Measurements from ENCODE around the gene ANTXR1. TPM values are rescaled to one million over a fixed set of nuclear protein-coding genes. Genes with fewer than 3 reads are reported as not detected.

The ANTXR1 gene
- total RNA-seq, 1 experiment from 2014 or later: 25.7 TPM

DNA sequence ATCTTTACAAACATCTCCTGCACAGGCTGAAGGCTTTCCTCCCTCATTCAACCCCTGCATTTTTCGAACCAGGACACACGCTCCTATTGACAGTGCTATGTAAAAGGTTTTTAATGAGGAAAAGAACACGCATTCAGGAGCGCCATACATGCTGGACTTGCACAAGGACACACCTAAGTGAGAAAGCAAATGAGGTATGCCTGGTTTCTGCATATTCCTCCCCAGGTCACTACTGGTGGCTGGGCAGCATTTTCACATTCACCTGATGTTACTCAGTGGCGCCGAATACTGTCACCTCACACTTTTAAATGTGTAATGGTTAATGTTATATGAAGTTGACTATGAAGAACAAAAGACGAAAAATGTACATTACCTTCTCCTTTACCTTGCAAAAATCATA is 150.6 kb downstream of the ANTXR1 start:
- CTCF ChIA-PET: no interaction called here
- H3K4me1 ChIP-seq (ENCODE audit: control insufficient read depth in 1 of 2, insufficient read depth in 2 of 2, low read length in 2 of 2): peaks cover 17 to 23% of the 10 kb centered on the region in 2 experiments
- H3K9me2 ChIP-seq (ENCODE audit: insufficient read depth): no peaks in the 10 kb centered on the region
- H2AFZ ChIP-seq (ENCODE audit: low read depth, low read length, poor library complexity, severe bottlenecking): no peak overlapping the region
- TF ChIP-seq ZFX (IDR thresholded peaks at IDR 0.05) (no peak), SRF (IDR thresholded peaks at IDR 0.05; ENCODE audit: low read depth) (no peak), SP1 (IDR thresholded peaks at IDR 0.05; ENCODE audit: low read depth) (no peak), EGR1 (IDR thresholded peaks at IDR 0.05; ENCODE audit: low read depth) (no peak), JUND (IDR thresholded peaks at IDR 0.05) (no peak), CEBPB (IDR thresholded peaks at IDR 0.05; ENCODE audit: low read depth) (no peak), FOSL1 (IDR thresholded peaks at IDR 0.05; ENCODE audit: low read depth) (no peak), TCF7L2 (IDR thresholded peaks at IDR 0.05; ENCODE audit: borderline replicate concordance, extremely low read depth, insufficient read depth, insufficient read length) (no peak), ZNF274 (IDR thresholded peaks at IDR 0.05; ENCODE audit: low read depth, low read length) (no peak), POLR2AphosphoS5 (IDR thresholded peaks at IDR 0.05; ENCODE audit: low read depth, low read length) (no peak), ELF1 (IDR thresholded peaks at IDR 0.05; ENCODE audit: borderline replicate concordance, low read depth) (no peak), SIN3A (IDR thresholded peaks at IDR 0.05; ENCODE audit: low read depth) (no peak), RAD21 (IDR thresholded peaks at IDR 0.05; ENCODE audit: low read depth) (no peak), POLR2A (IDR thresholded peaks at IDR 0.05; ENCODE audit: borderline replicate concordance, extremely low read depth, insufficient read depth, insufficient read length) (no peak)
- TF ChIP-seq, protein P1, sequence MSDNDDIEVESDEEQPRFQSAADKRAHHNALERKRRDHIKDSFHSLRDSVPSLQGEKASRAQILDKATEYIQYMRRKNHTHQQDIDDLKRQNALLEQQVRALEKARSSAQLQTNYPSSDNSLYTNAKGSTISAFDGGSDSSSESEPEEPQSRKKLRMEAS (IDR thresholded peaks at IDR 0.05): no peak
- TF ChIP-seq, protein P2, sequence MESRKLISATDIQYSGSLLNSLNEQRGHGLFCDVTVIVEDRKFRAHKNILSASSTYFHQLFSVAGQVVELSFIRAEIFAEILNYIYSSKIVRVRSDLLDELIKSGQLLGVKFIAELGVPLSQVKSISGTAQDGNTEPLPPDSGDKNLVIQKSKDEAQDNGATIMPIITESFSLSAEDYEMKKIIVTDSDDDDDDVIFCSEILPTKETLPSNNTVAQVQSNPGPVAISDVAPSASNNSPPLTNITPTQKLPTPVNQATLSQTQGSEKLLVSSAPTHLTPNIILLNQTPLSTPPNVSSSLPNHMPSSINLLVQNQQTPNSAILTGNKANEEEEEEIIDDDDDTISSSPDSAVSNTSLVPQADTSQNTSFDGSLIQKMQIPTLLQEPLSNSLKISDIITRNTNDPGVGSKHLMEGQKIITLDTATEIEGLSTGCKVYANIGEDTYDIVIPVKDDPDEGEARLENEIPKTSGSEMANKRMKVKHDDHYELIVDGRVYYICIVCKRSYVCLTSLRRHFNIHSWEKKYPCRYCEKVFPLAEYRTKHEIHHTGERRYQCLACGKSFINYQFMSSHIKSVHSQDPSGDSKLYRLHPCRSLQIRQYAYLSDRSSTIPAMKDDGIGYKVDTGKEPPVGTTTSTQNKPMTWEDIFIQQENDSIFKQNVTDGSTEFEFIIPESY (IDR thresholded peaks at IDR 0.05; ENCODE audit: extremely low read depth, insufficient replicate concordance, low read length): no peak
- TF ChIP-seq, protein P3, sequence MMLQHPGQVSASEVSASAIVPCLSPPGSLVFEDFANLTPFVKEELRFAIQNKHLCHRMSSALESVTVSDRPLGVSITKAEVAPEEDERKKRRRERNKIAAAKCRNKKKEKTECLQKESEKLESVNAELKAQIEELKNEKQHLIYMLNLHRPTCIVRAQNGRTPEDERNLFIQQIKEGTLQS (IDR thresholded peaks at IDR 0.05): no peak
- TF ChIP-seq, protein P4, sequence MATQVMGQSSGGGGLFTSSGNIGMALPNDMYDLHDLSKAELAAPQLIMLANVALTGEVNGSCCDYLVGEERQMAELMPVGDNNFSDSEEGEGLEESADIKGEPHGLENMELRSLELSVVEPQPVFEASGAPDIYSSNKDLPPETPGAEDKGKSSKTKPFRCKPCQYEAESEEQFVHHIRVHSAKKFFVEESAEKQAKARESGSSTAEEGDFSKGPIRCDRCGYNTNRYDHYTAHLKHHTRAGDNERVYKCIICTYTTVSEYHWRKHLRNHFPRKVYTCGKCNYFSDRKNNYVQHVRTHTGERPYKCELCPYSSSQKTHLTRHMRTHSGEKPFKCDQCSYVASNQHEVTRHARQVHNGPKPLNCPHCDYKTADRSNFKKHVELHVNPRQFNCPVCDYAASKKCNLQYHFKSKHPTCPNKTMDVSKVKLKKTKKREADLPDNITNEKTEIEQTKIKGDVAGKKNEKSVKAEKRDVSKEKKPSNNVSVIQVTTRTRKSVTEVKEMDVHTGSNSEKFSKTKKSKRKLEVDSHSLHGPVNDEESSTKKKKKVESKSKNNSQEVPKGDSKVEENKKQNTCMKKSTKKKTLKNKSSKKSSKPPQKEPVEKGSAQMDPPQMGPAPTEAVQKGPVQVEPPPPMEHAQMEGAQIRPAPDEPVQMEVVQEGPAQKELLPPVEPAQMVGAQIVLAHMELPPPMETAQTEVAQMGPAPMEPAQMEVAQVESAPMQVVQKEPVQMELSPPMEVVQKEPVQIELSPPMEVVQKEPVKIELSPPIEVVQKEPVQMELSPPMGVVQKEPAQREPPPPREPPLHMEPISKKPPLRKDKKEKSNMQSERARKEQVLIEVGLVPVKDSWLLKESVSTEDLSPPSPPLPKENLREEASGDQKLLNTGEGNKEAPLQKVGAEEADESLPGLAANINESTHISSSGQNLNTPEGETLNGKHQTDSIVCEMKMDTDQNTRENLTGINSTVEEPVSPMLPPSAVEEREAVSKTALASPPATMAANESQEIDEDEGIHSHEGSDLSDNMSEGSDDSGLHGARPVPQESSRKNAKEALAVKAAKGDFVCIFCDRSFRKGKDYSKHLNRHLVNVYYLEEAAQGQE (IDR thresholded peaks at IDR 0.05; ENCODE audit: low read depth): no peak
- TF ChIP-seq, protein P5, sequence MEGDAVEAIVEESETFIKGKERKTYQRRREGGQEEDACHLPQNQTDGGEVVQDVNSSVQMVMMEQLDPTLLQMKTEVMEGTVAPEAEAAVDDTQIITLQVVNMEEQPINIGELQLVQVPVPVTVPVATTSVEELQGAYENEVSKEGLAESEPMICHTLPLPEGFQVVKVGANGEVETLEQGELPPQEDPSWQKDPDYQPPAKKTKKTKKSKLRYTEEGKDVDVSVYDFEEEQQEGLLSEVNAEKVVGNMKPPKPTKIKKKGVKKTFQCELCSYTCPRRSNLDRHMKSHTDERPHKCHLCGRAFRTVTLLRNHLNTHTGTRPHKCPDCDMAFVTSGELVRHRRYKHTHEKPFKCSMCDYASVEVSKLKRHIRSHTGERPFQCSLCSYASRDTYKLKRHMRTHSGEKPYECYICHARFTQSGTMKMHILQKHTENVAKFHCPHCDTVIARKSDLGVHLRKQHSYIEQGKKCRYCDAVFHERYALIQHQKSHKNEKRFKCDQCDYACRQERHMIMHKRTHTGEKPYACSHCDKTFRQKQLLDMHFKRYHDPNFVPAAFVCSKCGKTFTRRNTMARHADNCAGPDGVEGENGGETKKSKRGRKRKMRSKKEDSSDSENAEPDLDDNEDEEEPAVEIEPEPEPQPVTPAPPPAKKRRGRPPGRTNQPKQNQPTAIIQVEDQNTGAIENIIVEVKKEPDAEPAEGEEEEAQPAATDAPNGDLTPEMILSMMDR (IDR thresholded peaks at IDR 0.05 in 2 of 3, conservative IDR thresholded peaks at IDR 0.05 in 1 of 3; ENCODE audit: borderline replicate concordance in 1 of 3, insufficient read depth in 1 of 3, low read depth in 2 of 3, low read length in 2 of 3): no peak
- H3K36me3 ChIP-seq (ENCODE audit: control insufficient read depth in 1 of 2, insufficient read depth in 2 of 2, low read length in 2 of 2): no peaks in the 10 kb centered on the region
- H3K4me2 ChIP-seq (ENCODE audit: low read length): peak overlapping the region; percentile 63
- H4K20me1 ChIP-seq (ENCODE audit: insufficient read depth): no peaks in the 10 kb centered on the region
- no peak overlapping the region for H3K27ac ChIP-seq (ENCODE audit: low read depth, low read length)
- no peaks in the 10 kb centered on the region for H3K9me3 ChIP-seq (ENCODE audit: control insufficient read depth in 1 of 2, insufficient read depth in 1 of 2, low read depth in 1 of 2, low read length in 2 of 2)
- ATAC-seq (peak; percentile 30; the same call in 1 of the 2 replicates), DNase-seq (ENCODE audit: low read depth, low spot score) (no peak)
- RAD21 ChIA-PET (ENCODE audit: low non-redundant PET in 1 of 2, low total read pairs in 2 of 2, uncharacterized antibody in 2 of 2, unreplicated experiment in 2 of 2): no interaction called here
- H3K9ac ChIP-seq (ENCODE audit: low read length): no peak overlapping the region
- POLR2A ChIA-PET: no interaction called here
- BruUV-seq (replicated peaks): no TSS peak
- H3K79me2 ChIP-seq (ENCODE audit: insufficient read depth, low read length): no peaks in the 10 kb centered on the region
- intact Hi-C loops (cut with micrococcal nuclease): no loop called here
- H3K27me3 ChIP-seq (ENCODE audit: insufficient read depth, low read length): no peaks in the 10 kb centered on the region
- H3K4me3 ChIP-seq (replicated peaks in 1 of 2; ENCODE audit: low read depth in 1 of 2, low read length in 2 of 2): no peak overlapping the region

All from HCT116 (cell line).